ENCODE measurements around the gene KCNIP4.

Gene KCNIP4

GRCh38 chr4:21900211-21900610 lies 48.4 kb downstream of the KCNIP4 start:
- no peak for DNase-seq

- DNase-seq = no peak
These were observed 50.5 kb downstream of the KCNIP4 start for GRCh38 chr4:21898101-21898500.

- no peak for DNase-seq
These were observed 51.8 kb downstream of the KCNIP4 start for GRCh38 chr4:21896767-21897166.

GRCh38 chr4:21893136-21893535 lies 55.4 kb downstream of the KCNIP4 start:
- DNase-seq = no peak

GRCh38 chr4:21890231-21890630 lies 58.3 kb downstream of the KCNIP4 start:
- no peak for DNase-seq

GRCh38 chr4:21888195-21888976 lies 60.2 kb downstream of the KCNIP4 start:
- no peak for DNase-seq

GRCh38 chr4:21887481-21887880 lies 61.1 kb downstream of the KCNIP4 start:
- DNase-seq = no peak

GRCh38 chr4:21885770-21886169 lies 62.8 kb downstream of the KCNIP4 start:
- no peak for DNase-seq

- DNase-seq = no peak
These were observed 63.3 kb downstream of the KCNIP4 start for GRCh38 chr4:21885241-21885640.

GRCh38 chr4:21884615-21885014 lies 64.0 kb downstream of the KCNIP4 start:
- no peak for DNase-seq

- DNase-seq = no peak
These were observed 66.3 kb downstream of the KCNIP4 start for GRCh38 chr4:21882051-21882839.

- DNase-seq = no peak
These were observed 69.4 kb downstream of the KCNIP4 start for GRCh38 chr4:21879187-21879586.

GRCh38 chr4:21876711-21877110 lies 71.9 kb downstream of the KCNIP4 start:
- no peak for DNase-seq

GRCh38 chr4:21873145-21873544 lies 75.4 kb downstream of the KCNIP4 start:
- DNase-seq = no peak

- DNase-seq = no peak
These were observed 76.5 kb downstream of the KCNIP4 start for GRCh38 chr4:21872101-21872500.

GRCh38 chr4:21869978-21870745 lies 78.4 kb downstream of the KCNIP4 start:
- no peak for DNase-seq

GRCh38 chr4:21864686-21865085 lies 83.9 kb downstream of the KCNIP4 start:
- DNase-seq = no peak

GRCh38 chr4:21862917-21863316 lies 85.7 kb downstream of the KCNIP4 start:
- no peak for DNase-seq

GRCh38 chr4:21858971-21859370 lies 89.6 kb downstream of the KCNIP4 start:
- no peak for DNase-seq

- DNase-seq = no peak
These were observed 91.8 kb downstream of the KCNIP4 start for GRCh38 chr4:21856754-21857153.

- no peak for DNase-seq
These were observed 92.3 kb downstream of the KCNIP4 start for GRCh38 chr4:21856301-21856700.

GRCh38 chr4:21849077-21849476 lies 99.5 kb downstream of the KCNIP4 start:
- DNase-seq = no peak

- no peak for DNase-seq
These were observed 100.6 kb downstream of the KCNIP4 start for GRCh38 chr4:21848021-21848420.

Data from suppressor macrophage (primary cell).